Measurements from ENCODE around the gene APEX1.
"Not testable (repeated sequence)": the region's sequence is repeated elsewhere in the genome, so short reads cannot be mapped to it uniquely, and the experiment has no call there.

DNA sequence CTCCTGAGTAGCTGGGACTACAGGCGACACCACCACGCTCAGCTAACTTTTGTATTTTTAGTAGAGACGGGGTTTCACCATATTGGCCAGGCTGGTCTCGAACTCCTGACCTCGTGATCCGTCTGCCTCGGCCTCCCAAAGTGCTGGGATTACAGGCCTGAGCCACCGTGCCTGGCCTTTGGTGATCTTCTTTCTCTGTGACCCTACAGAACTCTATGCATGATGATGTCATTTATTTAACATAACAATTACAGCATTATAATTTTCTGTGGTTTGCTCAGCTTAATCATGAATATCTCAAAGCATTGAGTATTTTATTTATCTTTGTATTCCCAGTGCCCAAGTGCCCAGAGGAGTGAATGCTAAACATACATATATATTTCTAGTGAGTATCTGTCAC lies 2.2 kb upstream of the APEX1 start:
- TF ChIP-seq, protein P1, sequence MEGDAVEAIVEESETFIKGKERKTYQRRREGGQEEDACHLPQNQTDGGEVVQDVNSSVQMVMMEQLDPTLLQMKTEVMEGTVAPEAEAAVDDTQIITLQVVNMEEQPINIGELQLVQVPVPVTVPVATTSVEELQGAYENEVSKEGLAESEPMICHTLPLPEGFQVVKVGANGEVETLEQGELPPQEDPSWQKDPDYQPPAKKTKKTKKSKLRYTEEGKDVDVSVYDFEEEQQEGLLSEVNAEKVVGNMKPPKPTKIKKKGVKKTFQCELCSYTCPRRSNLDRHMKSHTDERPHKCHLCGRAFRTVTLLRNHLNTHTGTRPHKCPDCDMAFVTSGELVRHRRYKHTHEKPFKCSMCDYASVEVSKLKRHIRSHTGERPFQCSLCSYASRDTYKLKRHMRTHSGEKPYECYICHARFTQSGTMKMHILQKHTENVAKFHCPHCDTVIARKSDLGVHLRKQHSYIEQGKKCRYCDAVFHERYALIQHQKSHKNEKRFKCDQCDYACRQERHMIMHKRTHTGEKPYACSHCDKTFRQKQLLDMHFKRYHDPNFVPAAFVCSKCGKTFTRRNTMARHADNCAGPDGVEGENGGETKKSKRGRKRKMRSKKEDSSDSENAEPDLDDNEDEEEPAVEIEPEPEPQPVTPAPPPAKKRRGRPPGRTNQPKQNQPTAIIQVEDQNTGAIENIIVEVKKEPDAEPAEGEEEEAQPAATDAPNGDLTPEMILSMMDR (IDR thresholded peaks at IDR 0.05 in 2 of 3, conservative IDR thresholded peaks at IDR 0.05 in 1 of 3; ENCODE audit: borderline replicate concordance in 1 of 3, insufficient read depth in 1 of 3, low read depth in 2 of 3, low read length in 2 of 3): not testable (repeated sequence)
- TF ChIP-seq POLR2AphosphoS5 (IDR thresholded peaks at IDR 0.05; ENCODE audit: low read depth, low read length): not testable (repeated sequence)
